GM19438 (cell line): Measurements from ENCODE around the gene PSMG4.

Source experiments
- ATAC-seq: cut with Tn5 transposase; IDR thresholded peaks from one replicate; pipeline ENCODE4 v1.9.1; 2021; ENCODE audit warnings: low read depth; ENCODE audit not compliant: unreplicated experiment

PSMG4 gene

DNA sequence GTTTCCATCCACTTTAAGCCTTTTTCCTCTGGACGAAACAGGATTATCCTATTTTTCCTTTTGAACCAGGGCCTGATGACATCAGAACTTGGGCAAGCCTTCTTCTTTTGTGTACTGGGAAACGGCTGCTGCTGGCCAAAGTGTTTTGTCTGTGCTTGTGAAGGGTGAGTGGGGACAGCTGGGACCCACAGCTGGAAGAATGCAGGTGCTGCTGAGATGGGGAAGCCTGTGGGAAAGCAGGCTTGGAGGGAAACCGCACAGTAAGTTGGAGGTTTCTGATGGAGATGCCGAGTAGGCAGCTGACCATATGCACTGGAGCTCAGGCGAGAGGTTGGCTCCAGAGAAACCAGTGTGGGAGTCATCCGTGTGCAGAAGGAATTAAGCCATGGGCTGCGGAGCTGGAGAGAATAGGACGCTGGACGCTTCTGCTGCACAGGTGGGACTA, 8.5 kb upstream of the PSMG4 start:
- no peak for ATAC-seq

DNA sequence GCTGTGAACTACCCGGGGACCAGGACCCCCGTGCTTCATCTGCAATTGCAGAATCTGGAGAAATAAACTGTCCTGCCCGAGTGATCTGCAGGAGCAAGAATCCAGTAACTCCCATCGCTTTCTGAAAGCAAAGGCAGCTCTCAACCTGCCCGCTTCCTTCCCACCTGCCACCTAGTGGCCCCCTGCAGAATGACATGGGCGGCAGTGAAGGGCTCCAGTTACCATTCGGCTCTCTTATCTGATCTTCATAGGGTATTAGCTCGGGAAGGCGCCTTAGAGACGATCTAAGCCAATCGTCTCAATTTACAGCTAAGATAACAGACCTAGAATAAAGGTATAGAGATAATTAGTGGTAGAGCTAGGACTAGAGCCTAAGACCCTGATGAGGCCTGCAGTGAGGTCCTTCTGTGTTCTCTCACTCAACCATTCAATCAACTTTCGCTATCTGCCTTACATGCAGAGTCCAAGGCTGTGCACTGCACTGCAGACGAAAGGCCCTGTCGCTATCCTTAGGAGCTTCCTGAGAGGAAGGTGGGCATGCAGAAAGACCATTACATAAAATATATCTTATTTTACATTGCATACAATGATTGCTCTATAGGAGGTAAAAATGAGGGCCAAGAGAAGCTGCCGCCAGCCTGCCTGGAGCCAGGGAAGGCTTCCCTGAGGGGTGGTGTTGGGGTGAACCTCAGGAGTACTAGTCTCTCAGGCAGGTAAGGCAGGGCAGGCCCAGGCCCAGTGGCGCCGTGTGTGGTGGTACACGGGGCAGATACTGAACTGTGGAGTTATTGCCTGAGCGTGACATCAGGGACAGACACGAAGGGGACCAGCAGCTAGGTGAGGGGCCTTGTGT, 7.1 kb upstream of the PSMG4 start:
- no peak for ATAC-seq

GRCh38 chr6:3252369-3252768, 6.4 kb upstream of the PSMG4 start:
- no peak for ATAC-seq

DNA sequence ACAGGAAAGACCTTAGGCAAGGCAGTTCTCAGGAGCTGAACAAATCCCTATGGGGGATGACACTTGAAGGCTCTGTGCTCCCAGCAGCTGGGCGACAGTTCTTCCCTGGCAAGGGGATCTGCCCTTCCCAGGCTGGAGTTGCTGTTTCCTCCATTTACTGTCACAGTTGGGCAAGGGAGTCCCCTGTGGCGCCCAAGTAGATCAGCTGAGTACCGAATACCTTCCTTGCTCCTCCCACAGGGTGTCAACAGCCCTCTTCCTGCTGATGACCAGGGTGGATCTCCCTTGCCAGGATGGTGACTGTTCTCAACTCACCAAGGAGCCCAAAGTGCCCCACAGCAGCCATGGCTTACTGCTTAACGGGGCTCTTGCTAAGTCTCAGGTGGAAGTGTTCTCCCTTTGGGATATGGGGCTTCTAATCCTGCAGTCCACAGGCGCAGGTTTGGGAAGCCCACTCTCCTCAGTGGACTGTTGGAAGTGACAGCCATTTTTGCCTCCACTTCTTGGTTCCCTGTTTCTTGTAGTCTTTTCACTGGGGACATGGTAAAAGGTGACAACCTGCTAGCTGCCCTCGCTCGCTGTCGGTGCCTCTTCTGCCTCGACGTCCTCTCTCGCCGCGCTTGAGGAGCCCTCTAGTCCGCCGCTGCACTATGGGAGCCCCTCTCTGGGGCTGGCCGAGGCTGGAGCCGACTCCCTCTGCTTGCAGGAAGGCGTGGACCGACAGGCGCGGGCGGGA, 5.7 kb upstream of the PSMG4 start:
- no peak for ATAC-seq

GRCh38 chr6:3253597-3253961, 5.2 kb upstream of the PSMG4 start:
- no peak for ATAC-seq

- no peak for ATAC-seq
These were observed 546 bp upstream of the PSMG4 start for GRCh38 chr6:3258201-3258600.

GRCh38 chr6:3259491-3259958, 778 bp downstream of the PSMG4 start:
- peak; percentile 31 for ATAC-seq

GRCh38 chr6:3260296-3260695, 1.5 kb downstream of the PSMG4 start:
- no peak for ATAC-seq

- no peak for ATAC-seq
These were observed 2.2 kb downstream of the PSMG4 start for GRCh38 chr6:3260772-3261517.

DNA sequence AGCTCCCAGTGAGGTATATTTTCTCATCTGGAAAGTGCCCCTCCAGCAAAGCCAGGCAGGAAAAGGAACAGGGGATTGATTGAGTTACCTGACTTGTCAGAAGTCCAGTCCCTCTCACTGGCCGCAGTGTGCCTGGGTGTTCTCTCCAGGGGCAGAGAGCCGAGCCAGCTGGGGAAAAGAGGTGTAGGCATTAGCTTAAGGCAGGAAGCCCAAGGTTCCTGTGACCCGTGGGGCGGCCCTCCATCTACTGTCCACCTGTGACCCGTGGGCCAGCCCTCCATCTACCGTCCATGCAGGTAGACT, 2.7 kb downstream of the PSMG4 start:
- no peak for ATAC-seq

DNA sequence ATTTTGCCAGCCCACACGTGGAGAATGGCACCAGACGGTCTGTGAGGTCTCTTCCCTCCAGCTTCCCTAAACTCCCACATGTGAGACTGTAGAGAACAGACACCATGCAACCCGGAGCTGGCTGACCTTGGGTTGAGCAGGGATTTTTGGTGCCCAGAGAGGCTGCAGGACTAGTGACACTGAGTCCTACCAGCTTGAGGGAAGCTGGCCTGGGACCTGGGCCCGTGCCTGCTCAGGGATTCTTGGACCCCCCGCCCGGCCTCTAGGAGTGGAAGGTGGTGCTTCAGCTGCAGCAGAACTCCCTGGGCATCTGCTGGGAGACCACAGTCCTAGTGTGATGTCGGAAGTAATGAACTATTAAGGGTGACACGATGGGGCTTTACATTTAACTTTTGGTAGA, 3.2 kb downstream of the PSMG4 start:
- no peak for ATAC-seq

DNA sequence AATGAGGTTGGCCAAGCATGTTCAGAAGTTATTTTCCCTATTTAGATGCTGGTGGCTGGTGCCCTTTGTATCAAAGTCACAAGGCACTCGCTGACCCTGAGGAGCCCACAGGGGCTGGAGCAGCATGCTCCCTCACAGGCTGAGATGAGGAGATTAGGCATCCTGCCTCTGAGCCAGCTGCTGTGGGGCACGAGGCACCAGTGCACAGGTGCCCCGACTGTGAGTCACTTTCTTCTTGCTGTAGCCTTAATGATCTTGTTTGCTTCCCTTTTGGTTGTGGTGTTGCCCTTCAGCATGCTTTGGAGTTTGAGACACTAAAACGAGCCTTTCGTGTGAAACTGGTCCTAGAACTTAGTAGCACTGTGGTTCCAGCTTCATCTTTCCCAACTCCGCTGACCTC, 4.3 kb downstream of the PSMG4 start:
- no peak for ATAC-seq

DNA sequence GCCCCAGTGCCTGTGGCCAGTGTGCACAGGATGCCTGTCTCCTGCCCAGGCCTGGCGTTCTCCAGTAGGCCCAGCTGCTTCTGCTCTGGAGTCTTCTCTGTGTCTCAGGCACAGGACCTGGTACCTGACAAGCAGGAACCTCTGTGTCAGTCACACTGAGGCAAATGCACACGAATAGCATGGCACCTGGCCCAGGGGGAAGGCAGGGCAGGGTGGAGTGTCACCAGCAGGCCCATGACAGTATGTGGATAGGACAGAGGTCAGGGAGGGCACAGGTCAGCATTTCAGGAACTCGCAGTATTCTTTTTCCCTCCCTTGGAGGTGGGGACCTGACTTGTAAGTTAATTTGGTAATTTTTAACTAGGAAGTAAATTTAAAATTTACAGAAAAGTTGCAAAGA, 5.6 kb downstream of the PSMG4 start:
- ATAC-seq = no peak

GRCh38 chr6:3265671-3266070, 6.9 kb downstream of the PSMG4 start:
- ATAC-seq = no peak

DNA sequence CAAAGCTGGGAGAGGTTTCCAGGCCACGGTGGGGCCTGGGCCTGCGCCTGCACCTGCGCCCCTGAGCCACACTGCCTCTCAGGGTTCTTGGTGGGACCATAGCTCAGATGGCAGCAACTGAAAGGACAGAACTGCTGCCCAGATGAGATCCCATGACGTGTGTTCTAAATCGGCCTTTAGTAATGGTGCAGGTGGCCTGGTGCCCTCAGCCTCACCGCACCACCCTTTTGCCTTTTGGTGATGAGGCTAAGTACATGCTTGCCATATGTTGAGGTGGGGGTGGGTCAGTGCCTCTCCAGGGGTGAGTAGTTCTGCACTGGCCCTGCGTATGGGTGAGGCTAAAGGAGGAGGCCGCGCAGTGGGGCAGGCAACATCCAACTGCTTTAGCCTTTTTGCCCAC, 7.4 kb downstream of the PSMG4 start:
- no peak for ATAC-seq

DNA sequence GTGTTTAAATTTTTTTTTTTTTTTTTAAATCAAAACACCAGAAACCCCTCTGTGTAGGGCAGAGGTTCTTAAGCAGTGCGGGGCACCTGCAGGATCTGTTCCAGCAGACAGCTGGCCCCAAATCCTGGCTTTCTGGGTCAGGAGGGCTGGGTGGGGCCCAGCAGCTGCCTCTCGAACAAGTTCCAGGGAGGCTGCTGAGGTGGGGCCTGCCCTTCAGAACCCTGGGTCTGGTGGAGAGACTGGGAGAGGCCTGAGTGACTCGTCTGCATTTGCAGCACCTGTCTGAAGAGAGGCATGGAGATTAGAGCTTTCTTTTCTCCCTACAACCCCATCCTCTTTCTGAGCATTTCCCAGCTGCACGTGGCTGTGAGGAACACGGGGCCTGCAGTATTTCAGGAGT, 8.4 kb downstream of the PSMG4 start:
- no peak for ATAC-seq

DNA sequence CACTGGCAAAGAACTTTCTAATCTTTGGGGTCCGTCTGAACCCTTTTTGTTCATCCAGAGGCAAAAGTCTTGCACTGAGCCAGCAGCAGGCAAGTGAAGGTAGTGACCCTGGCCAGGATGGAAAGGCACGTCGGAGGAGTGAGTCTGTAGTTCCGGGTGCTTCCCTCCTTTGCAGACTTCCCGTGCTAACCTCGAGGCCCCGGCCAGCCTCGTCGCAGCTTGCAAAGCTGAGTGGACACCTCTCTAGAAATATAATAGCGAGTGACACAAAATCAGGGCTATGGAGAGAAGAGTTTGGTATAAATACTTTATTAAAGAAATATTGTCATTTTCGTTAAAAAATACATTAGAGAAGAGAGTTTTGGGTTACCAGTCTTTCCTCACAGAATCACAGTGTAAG, 9.9 kb downstream of the PSMG4 start:
- ATAC-seq = no peak

GRCh38 chr6:3269281-3269975, 10.7 kb downstream of the PSMG4 start:
- ATAC-seq = no peak

DNA sequence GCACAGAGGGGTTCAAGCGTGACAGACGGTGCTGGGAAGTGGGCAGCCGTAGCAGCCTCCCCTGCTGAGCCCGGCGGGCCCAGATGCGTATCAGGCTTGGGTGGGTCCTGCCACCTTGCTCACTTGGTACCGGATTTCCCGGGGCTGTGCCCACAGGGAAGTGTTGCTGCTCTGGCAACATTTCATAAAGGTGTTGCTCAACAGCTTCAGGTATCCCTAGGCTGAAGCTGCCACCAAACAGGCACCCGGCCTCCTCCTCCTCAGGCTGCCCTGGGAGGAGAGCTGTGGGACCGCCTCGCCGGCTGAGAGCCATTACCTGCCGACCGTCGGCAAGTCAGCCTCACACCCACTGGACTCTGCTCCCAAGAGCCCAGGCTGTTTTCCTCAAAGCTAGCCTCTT, 11.5 kb downstream of the PSMG4 start:
- ATAC-seq = no peak

DNA sequence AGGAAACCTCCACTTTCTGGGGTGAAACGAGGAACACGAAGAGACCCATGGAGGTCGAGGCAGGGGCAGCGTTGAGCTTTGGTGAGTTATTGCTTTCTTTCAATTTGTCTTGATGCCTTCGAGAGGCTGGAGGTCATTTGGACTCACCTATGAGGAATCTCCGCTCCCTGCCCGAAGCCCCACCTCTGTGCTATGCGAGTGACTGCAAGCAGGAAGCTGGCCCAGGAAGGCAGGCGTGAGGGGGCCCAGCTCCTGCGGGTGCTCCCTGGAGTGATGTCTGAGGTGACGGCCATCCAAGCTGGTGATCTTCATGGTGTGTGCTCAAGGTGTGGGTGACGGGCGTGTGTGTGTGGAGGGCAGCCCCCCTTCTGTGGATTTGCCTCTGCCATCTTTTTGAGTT, 13.0 kb downstream of the PSMG4 start:
- ATAC-seq = no peak
